Activated CD8-positive, alpha-beta memory T cell treated with anti-CD3 and anti-CD28 coated beads for 4 hours (primary cell): ENCODE data around the gene IL1RAPL1.
"Not testable (repeated sequence)": the region's sequence is repeated elsewhere in the genome, so short reads cannot be mapped to it uniquely, and the experiment has no call there.

Source experiments
- DNase-seq, 2 donors: peaks; one replicate each; pipeline ENCODE4 v3.0.0-alpha.2; 2020; ENCODE audit warnings: low read depth in 2 of 2

The IL1RAPL1 gene

GRCh38 chrX:29110041-29110440 is 522.8 kb downstream of the IL1RAPL1 start:
- DNase-seq: no peak

GRCh38 chrX:29113221-29113620 is 526.0 kb downstream of the IL1RAPL1 start:
- DNase-seq: no peak

GRCh38 chrX:29122817-29123216 is 535.6 kb downstream of the IL1RAPL1 start:
- DNase-seq: not testable (repeated sequence)

- no peak for DNase-seq
Measured at GRCh38 chrX:29130905-29131304, 543.7 kb downstream of the IL1RAPL1 start.

GRCh38 chrX:29136904-29137303 is 549.7 kb downstream of the IL1RAPL1 start:
- no peak for DNase-seq

DNA sequence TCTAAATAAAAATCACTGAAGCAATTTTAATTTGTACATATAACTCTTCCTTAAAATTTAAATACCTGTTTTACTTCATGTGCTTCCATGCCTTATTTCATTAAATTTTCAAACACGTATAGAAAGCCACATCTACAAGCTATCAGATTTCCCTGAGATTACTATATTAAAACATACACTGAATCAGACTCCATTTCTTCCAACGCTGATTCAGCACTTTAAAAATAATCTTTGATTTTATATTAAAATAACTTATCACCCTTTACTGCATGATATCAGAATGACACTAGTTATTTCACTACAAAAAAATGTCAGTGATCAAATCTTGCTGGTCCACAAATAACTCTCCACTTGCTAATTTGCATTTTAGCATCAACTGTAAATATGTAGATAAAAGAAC is 550.8 kb downstream of the IL1RAPL1 start:
- no peak for DNase-seq

GRCh38 chrX:29143356-29143755 is 556.1 kb downstream of the IL1RAPL1 start:
- no peak for DNase-seq

DNA sequence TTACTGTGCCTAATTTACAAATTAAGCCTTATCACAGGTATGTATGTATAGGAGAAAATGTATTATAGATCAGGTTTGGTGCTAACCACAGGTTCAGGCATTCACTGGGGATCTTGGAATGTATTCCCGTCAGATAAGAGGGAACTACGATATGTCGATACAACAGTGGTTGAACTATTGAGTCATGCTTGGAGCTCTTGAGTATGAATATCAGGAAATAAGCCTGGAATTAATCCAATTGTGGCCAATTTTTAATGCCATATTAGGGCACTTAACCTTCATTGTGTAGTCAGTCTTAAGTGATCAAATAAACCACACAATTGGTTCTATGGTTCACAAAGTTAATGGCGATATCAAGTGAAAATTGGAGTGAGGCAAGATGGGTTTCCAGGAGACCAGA is 556.5 kb downstream of the IL1RAPL1 start:
- DNase-seq: no peak

- no peak for DNase-seq
Measured at GRCh38 chrX:29145316-29145715, 558.1 kb downstream of the IL1RAPL1 start.

- DNase-seq: no peak
Measured at GRCh38 chrX:29148511-29148910, 561.3 kb downstream of the IL1RAPL1 start.

- DNase-seq: no peak
Measured at GRCh38 chrX:29155286-29155685, 568.0 kb downstream of the IL1RAPL1 start.

DNA sequence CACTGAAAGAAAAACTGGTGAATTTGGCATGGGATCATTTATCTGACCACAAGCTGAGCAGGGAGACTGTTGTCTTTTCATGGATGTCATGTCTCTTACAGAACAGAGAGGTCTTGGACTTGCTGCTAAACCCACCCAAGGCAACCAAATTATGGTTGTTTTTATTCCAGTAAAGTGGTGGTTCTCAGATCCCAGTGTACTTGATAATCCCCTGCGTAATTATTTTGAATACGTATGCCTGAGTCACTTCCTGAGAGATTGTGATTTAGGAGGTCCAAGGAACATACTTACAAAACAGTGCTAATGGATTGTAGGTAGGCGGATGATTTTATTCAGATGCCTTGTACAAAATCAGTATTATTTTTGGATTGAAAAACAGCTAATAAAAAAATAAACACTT is 585.6 kb downstream of the IL1RAPL1 start:
- DNase-seq: no peak

- DNase-seq: no peak
Measured at GRCh38 chrX:29187264-29187663, 600.0 kb downstream of the IL1RAPL1 start.

GRCh38 chrX:29196501-29196900 is 609.3 kb downstream of the IL1RAPL1 start:
- no peak for DNase-seq

DNA sequence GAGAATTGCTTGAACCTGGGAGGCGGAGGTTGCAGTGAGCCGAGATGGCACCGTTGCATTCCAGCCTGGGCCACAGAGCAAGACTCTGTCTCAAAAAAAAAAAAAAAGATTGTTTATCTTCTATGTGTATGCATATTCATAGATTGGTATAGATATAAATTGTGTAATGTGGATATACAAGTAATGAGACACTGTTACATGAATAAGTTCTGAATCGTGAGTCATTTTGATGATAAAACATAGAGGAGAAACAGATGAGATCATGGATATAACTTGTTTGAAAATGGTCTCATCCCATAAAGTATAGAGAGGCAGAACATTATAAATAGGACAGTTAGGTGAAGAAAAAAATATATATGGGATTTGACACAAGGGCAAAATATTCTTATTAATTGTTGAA is 628.0 kb downstream of the IL1RAPL1 start:
- no peak for DNase-seq

DNA sequence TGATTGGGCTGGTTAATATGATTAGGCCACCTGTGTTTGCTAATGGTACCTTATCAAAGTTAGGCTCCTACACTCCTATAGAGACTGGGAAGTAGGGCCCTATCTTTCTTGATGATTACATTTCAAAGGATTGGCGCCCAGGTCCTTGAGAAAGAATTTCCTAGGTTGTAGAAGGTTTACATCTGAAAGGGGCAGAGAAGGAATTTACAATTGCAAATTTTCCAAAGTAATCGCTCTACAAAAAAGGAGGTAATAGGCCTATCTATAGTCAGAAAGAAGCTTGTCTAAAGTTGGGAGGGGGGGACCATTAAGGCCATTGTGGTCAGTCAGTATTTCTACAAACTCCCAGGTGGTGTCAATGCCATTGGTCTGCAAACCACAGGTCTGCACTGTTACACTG is 638.4 kb downstream of the IL1RAPL1 start:
- no peak for DNase-seq

- DNase-seq: no peak
Measured at GRCh38 chrX:29229802-29230201, 642.6 kb downstream of the IL1RAPL1 start.

DNA sequence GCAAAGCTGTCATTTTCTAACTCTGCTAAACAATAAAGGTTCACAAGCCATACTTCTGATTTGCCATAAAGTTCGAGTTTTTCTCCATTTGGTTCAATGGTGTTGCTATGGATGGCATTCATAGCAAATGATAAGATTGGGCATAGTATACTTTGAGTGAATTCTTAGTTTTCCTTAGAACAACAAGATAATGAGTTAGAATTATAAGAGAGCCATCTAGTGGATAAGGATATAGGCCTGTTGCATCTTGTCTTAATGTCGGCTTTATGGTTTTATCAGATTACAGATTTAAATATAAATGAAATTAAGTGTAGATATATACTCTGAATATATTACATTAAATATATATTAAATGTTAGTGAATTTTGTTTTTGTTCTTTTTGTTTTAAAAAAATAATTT is 644.6 kb downstream of the IL1RAPL1 start:
- DNase-seq: no peak

- DNase-seq: no peak
Measured at GRCh38 chrX:29233592-29234183, 646.4 kb downstream of the IL1RAPL1 start.

GRCh38 chrX:29237972-29238371 is 650.7 kb downstream of the IL1RAPL1 start:
- DNase-seq: no peak

DNA sequence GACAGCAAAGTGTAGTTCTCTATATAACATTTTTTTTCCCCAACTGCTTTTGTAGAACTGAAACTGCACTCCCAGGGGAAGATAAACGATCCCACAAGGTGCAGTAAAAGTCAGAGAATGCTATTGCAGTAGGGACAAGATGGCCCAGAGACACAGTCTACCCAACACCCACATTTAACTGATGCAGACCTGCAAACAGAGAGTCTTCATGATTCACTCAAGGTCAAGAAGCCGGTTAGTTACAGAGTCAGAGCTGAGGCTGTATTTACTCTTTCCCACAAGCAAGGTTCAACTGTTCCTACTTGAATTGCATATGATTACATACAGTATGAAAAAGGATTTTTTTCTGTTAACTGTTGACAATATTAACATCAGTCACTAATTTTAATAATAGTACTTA is 654.6 kb downstream of the IL1RAPL1 start:
- no peak for DNase-seq

- DNase-seq: no peak
Measured at GRCh38 chrX:29242856-29243255, 655.6 kb downstream of the IL1RAPL1 start.

GRCh38 chrX:29243942-29244341 is 656.7 kb downstream of the IL1RAPL1 start:
- DNase-seq: no peak

DNA sequence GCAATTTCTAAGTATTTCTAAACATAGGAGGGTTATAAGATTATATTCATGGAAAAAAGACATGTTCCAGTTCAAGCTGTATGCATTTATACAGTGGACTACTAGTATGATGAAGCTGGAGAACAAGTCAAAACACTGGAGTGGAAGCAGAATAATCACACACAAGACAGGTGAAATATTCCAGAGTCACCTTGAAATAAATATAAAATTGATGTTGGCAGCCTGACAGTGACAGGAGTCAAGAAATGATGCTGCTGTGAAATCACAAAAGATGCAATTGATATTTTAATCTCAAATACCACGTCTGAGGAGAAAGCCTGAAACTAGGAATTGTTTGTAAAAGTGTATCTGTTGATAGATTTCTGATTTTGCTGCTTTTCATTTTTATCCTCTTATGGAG is 667.3 kb downstream of the IL1RAPL1 start:
- no peak for DNase-seq
